Measurements from ENCODE around the gene MIX23. TPM values are rescaled to one million over a fixed set of nuclear protein-coding genes. Genes with fewer than 3 reads are reported as not detected.

Gene MIX23
- total and polyA plus RNA-seq, 10 of the 15 experiments (the other 5 are each of a cell fraction or from before 2014, with no cell fraction given) = 30.0 to 176 (median 62.4) TPM

DNA sequence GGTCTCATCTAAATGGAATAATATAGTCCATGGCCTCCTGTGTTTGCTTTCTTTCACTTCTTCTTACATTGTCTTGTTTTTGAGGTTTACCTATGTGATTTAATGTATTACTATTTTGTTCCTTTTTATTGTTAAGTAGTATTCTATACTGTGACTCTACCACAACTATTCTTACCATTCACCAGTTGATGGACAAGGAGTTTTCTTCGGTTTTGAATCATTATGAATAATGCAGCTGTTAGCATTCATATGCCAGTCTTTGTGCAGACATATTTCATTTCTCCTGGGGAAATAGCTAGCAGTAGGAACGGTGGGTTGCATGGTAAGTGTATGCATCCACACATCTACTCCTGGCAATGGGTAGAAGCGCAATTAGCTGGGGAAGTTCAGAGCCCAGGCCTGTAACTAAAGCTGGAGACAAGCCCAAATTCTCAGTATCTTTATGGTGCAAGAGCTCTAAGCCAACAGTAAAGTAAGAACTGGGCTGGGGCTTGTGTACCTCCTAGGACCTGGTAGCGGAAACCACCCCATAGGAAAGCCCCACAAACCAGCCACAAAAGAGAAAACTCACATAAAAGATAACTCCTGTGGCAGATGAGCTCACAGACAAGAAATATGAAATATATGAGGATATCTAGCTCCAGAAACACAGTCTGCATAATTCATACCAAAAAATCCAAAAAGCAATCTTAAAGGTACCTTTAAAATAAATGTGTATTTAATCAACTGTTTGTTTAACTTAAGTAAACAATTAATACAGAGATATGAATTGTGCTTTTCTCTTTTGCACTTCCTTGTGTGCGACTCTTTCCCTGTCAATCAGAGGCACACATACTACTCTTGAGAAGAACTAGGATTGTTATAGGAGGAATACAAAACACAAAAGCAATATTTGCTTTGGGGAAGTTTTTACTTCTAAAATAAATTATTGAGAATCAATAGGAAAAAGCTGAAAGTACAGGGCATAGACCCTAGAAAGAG lies 60.6 kb downstream of the MIX23 start (continued):
- TF ChIP-seq, protein P1, sequence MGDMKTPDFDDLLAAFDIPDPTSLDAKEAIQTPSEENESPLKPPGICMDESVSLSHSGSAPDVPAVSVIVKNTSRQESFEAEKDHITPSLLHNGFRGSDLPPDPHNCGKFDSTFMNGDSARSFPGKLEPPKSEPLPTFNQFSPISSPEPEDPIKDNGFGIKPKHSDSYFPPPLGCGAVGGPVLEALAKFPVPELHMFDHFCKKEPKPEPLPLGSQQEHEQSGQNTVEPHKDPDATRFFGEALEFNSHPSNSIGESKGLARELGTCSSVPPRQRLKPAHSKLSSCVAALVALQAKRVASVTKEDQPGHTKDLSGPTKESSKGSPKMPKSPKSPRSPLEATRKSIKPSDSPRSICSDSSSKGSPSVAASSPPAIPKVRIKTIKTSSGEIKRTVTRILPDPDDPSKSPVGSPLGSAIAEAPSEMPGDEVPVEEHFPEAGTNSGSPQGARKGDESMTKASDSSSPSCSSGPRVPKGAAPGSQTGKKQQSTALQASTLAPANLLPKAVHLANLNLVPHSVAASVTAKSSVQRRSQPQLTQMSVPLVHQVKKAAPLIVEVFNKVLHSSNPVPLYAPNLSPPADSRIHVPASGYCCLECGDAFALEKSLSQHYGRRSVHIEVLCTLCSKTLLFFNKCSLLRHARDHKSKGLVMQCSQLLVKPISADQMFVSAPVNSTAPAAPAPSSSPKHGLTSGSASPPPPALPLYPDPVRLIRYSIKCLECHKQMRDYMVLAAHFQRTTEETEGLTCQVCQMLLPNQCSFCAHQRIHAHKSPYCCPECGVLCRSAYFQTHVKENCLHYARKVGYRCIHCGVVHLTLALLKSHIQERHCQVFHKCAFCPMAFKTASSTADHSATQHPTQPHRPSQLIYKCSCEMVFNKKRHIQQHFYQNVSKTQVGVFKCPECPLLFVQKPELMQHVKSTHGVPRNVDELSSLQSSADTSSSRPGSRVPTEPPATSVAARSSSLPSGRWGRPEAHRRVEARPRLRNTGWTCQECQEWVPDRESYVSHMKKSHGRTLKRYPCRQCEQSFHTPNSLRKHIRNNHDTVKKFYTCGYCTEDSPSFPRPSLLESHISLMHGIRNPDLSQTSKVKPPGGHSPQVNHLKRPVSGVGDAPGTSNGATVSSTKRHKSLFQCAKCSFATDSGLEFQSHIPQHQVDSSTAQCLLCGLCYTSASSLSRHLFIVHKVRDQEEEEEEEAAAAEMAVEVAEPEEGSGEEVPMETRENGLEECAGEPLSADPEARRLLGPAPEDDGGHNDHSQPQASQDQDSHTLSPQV (IDR thresholded peaks at IDR 0.05) = no peak
- TF ChIP-seq GATAD2B (conservative IDR thresholded peaks at IDR 0.05; ENCODE audit: low read depth) = 0 out of 2 replicates have a peak, but pooled peaks have one; percentile 25
- TF ChIP-seq SMARCA5 (IDR thresholded peaks at IDR 0.05) = no peak
- TF ChIP-seq ATF7 (IDR thresholded peaks at IDR 0.05; ENCODE audit: low read depth) = peak; percentile 54; the same call in 1 of the 2 replicates
- TF ChIP-seq MTA2 (IDR thresholded peaks at IDR 0.05; ENCODE audit: low read depth) = 0 out of 2 replicates have a peak, but pooled peaks have one; percentile 19
- TF ChIP-seq KDM1A (IDR thresholded peaks at IDR 0.05; ENCODE audit: borderline replicate concordance) = no peak

DNA sequence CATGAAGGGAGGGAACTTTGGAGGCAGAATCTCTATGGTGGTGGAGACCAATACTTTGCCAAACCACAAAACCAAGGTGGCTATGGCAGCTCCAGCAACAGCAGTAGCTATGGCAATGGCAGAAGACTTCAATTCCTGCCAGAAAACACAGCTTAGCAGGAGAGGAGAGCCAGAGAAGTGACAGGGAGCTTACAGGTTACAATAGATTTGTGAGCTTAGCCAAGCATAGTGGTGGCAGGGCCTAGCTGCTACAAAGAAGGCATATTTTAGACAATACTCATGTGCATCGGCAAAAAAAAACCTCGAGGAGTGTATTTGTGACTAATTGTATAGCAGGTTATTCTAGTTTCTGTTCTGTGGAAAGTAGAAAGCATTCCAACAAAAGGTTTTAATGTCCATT lies 64.4 kb downstream of the MIX23 start:
- H3K27me3 ChIP-seq (replicated peaks in 1 of 2; ENCODE audit: control insufficient read depth in 2 of 2, insufficient read depth in 2 of 2, low read length in 1 of 2) = no peaks in the 10 kb centered on the region
- no peak overlapping the region for H2AFZ ChIP-seq (ENCODE audit: control insufficient read depth, low read depth, low read length)
- no peak overlapping the region for H3K9ac ChIP-seq (ENCODE audit: control insufficient read depth, insufficient read depth, low read length)
- H3K9me3 ChIP-seq (replicated peaks; ENCODE audit: control insufficient read depth, insufficient read depth, low read length) = peaks cover 2% of the 10 kb centered on the region; the same call in 1 of the 3 replicates
- DNase-seq (ENCODE audit: low read depth, low spot score) = no peak
- H3K27ac ChIP-seq (ENCODE audit: control insufficient read depth, insufficient read depth) = no peak overlapping the region
- H3K4me3 ChIP-seq = no peak overlapping the region
- H3K36me3 ChIP-seq (ENCODE audit: control insufficient read depth in 2 of 2, insufficient read depth in 2 of 2, low read length in 1 of 2) = no peaks in the 10 kb centered on the region
- H4K20me1 ChIP-seq (ENCODE audit: control insufficient read depth, insufficient read depth) = no peaks in the 10 kb centered on the region
- intact Hi-C loops (cut with micrococcal nuclease; ENCODE audit: unreplicated experiment) = no loop called here
- ChIA-PET POLR2A (interaction anchor here (0.9 kb wide), 1 partner anchor 13 kb away, joined by 3 read pairs; no protein-coding TSS in a partner anchor), CTCF (interaction anchor here (7.2 kb wide), 1 partner anchor 12 kb away, joined by 80 read pairs; no protein-coding TSS in a partner anchor), RAD21 (ENCODE audit: unreplicated experiment) (interaction anchor here (1.2 to 3.2 kb wide), 2 partner anchors 12 kb away, joined by 3 to 13 read pairs; no protein-coding TSS in a partner anchor), SMC1A (ENCODE audit: uncharacterized antibody, unreplicated experiment) (interaction anchor here (1.5 to 6.5 kb wide), 3 partner anchors 12 to 33 kb away, joined by 6 to 50 read pairs (median 36); no protein-coding TSS in a partner anchor)
- H3K4me1 ChIP-seq (ENCODE audit: control insufficient read depth, insufficient read depth, low read length) = peaks cover 22% of the 10 kb centered on the region
- TF ChIP-seq STAT1 (conservative IDR thresholded peaks at IDR 0.05) = no peak
- TF ChIP-seq SMARCA5 (IDR thresholded peaks at IDR 0.05) = no peak
- TF ChIP-seq, protein P2, sequence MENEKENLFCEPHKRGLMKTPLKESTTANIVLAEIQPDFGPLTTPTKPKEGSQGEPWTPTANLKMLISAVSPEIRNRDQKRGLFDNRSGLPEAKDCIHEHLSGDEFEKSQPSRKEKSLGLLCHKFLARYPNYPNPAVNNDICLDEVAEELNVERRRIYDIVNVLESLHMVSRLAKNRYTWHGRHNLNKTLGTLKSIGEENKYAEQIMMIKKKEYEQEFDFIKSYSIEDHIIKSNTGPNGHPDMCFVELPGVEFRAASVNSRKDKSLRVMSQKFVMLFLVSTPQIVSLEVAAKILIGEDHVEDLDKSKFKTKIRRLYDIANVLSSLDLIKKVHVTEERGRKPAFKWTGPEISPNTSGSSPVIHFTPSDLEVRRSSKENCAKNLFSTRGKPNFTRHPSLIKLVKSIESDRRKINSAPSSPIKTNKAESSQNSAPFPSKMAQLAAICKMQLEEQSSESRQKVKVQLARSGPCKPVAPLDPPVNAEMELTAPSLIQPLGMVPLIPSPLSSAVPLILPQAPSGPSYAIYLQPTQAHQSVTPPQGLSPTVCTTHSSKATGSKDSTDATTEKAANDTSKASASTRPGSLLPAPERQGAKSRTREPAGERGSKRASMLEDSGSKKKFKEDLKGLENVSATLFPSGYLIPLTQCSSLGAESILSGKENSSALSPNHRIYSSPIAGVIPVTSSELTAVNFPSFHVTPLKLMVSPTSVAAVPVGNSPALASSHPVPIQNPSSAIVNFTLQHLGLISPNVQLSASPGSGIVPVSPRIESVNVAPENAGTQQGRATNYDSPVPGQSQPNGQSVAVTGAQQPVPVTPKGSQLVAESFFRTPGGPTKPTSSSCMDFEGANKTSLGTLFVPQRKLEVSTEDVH (IDR thresholded peaks at IDR 0.05; ENCODE audit: low read depth, partially characterized antibody) = no peak
- no peak for TF ChIP-seq BRCA1 (IDR thresholded peaks at IDR 0.05; ENCODE audit: low read depth, low read length)
- TF ChIP-seq POU2F2 (IDR thresholded peaks at IDR 0.05; ENCODE audit: borderline replicate concordance, low read depth, low read length) = no peak
- TF ChIP-seq RUNX3 (IDR thresholded peaks at IDR 0.05; ENCODE audit: low read length) = no peak
- ATAC-seq = no peak
- BruUV-seq (replicated peaks) = no TSS peak
- WGBS (ENCODE audit: insufficient coverage, insufficient replicate concordance, low lambda C conversion rate, missing lambda C conversion rate) = 93% methylated on average over 2 of the region's 2 CpGs
- no peak overlapping the region for H3K4me2 ChIP-seq (ENCODE audit: control insufficient read depth, insufficient read depth)
- in situ Hi-C loops (cut with MboI) = no loop called here
- FAIRE-seq = no peak
- H3K79me2 ChIP-seq (ENCODE audit: control insufficient read depth, insufficient read depth, low read length) = no peaks in the 10 kb centered on the region

Data from GM12878 (cell line).